Measurements from ENCODE around the gene KCNJ12.

GRCh38 chr17:21417921-21418320 lies 41.8 kb downstream of the KCNJ12 start:
- TF ChIP-seq POLR2A (IDR thresholded peaks at IDR 0.05; ENCODE audit: insufficient read depth in 1 of 2, low read depth in 2 of 2, low read length in 2 of 2), result no peak
- no peak for TF ChIP-seq HCFC1 (IDR thresholded peaks at IDR 0.05; ENCODE audit: low read depth, low read length)
- TF ChIP-seq MLX (CRISPR knock-in tag; IDR thresholded peaks at IDR 0.05), result no peak
- no peak for TF ChIP-seq GABPA (IDR thresholded peaks at IDR 0.05; ENCODE audit: low read depth, low read length)
- TF ChIP-seq GABPA (CRISPR knock-in tag; IDR thresholded peaks at IDR 0.05; ENCODE audit: low read depth), result no peak
- TF ChIP-seq NKX3-1 (CRISPR knock-in tag; IDR thresholded peaks at IDR 0.05), result no peak
- TF ChIP-seq, protein P1, sequence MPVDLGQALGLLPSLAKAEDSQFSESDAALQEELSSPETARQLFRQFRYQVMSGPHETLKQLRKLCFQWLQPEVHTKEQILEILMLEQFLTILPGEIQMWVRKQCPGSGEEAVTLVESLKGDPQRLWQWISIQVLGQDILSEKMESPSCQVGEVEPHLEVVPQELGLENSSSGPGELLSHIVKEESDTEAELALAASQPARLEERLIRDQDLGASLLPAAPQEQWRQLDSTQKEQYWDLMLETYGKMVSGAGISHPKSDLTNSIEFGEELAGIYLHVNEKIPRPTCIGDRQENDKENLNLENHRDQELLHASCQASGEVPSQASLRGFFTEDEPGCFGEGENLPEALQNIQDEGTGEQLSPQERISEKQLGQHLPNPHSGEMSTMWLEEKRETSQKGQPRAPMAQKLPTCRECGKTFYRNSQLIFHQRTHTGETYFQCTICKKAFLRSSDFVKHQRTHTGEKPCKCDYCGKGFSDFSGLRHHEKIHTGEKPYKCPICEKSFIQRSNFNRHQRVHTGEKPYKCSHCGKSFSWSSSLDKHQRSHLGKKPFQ (CRISPR knock-in tag; IDR thresholded peaks at IDR 0.05; ENCODE audit: insufficient replicate concordance), result no peak
- TF ChIP-seq TCF7L2 (IDR thresholded peaks at IDR 0.05; ENCODE audit: low read depth, low read length), result no peak
- no peak for TF ChIP-seq MXI1 (IDR thresholded peaks at IDR 0.05; ENCODE audit: borderline replicate concordance, low read depth, low read length)

Measured in HepG2 (cell line).